Inferior parietal cortex (tissue), 1 donor: ENCODE data around the gene COMMD10.

Source experiments
- DNase-seq: peaks from one replicate; pipeline ENCODE4 v3.0.0-alpha.2; 2016; ENCODE audit errors: extremely low spot score

The COMMD10 gene

GRCh38 chr5:116216246-116216645 is 131.4 kb downstream of the COMMD10 start:
- DNase-seq, result no peak

DNA sequence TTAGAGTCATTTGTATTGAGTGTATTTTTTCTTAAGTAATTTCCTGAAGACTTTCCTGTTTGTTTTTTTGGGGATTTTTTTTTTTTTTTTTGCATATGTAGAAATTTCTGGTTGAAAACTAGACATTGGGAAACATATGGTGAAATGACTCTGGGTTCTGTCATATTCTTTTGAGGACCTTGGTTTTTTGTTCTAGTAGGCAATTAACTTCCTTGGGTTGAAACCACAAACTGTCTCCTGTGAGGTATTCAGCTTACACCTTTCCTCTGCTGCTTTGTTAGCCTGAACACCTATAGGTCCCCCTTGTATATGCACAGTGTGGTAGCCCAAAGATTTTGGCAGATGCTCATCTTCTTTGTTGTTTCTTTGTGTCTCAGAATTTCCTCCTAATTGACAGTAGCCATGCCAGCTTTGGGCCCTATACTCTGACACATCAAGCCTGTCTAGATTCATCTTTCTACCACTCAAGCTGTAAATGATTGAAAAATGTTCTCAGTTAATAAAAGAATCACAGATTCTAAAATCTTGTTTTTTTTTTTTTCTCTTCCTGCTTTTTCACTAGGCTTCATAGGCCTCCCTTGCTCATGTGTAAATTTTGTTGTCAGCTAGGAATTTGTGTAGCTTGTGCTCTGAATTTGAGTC is 140.6 kb downstream of the COMMD10 start:
- no peak for DNase-seq

DNA sequence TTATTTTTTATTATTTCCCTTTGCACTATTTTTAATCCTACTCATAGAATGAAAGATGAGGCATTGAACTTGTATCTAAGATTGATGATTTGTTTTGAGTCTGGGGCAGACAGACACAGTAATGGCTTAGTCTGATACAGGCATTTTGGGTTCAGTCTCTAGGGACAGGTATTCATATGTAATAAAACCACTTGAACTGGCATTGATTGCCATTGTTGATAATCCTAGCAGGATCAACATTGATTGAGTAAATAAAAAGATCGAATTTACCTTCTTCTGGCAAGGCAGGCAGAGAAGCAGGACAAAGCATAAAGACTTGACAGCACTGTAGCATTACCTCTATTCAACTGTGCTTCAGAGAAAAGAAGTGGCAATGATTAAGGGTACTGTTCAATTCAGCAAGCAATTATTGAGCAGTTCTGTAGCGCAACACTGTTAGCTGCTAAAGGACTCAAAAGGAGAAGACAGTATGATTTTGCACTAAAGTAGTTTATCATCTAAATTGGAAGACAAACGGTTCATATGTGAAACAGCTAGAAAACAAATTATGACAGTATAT is 144.4 kb downstream of the COMMD10 start:
- DNase-seq, result no peak

- no peak for DNase-seq
Measured at GRCh38 chr5:116231288-116231687, 146.5 kb downstream of the COMMD10 start.

DNA sequence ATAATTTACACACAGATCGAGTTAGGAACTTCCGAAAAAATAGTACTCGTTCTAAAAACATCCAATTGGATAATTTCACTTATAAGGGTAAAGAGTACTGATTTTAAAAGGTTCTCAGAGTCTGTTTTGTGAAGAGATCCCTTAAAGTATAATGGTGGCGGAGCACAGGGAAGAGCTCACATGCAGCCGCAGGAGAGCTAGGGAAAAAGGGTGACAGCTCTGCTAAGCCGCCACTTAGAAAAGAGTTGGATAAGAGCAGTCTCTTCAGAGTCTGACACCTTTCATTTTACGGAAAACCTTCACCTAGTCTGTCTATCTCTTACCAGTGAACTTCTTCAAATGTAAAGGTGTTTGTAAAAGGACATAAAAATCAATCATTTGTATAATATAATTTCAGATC is 149.9 kb downstream of the COMMD10 start:
- no peak for DNase-seq

DNA sequence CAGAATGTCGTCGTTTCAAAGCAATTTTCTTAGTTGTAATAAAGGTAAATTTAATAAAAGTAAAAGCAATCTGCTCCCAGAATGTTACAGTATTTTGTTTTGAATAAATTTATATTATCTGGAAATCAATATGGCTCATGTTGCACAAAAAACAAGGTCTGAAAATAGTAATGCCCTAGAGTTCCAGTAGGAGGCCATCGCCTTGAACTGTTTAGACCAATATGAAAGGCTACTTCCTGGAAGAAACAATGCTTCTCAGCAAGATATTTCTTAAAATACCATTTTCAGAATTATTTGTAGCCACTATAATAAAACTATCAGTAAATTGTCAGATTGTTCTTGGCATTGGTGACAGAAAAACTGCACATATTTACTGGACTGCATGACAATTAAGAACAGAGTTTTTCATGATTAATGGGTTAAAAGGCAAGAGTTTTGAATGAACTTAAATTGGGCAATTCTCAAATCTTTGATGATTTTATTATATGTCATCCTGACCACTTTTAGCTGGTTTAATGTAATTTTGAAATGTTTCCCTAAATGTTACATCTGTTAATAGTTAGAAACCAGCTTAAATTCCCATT is 153.2 kb downstream of the COMMD10 start:
- no peak for DNase-seq

GRCh38 chr5:116242343-116242742 is 157.5 kb downstream of the COMMD10 start:
- no peak for DNase-seq

DNA sequence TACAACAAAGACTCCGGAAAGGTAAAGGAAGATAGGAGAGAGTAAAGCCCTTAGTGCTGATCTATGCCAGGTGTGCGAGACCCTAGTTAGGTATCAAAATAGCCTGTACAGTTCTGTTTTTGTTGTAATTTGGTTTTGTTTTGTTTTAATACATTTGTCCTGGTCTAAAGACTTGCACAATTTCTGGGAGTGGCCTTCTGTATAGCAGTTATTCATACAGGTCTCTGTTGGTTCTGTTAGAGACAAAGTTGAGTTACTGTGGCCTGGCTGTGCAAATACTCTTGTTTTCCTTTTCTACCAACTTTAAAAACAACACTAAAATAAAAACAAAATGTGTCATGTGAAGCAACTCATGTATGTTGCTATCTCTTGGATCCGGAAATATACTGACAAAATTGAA is 163.6 kb downstream of the COMMD10 start:
- no peak for DNase-seq

DNA sequence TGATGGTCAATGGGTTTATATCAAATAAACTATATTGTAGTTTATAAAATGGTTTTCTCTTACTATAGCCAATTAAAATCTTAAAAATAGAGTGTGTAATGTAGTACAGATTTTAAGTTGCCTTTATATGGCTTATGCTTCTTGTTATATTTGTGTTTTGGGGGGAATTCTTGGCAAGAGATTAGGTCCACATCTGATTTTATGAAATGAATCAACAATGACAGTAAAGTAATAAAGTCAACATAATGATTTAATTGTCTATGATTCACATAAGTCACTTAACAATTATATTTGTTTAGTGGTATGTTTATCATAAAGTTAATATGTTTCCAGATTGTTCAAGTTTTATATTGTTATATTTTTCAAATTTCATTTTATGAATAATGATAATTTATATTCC is 164.8 kb downstream of the COMMD10 start:
- no peak for DNase-seq

- no peak for DNase-seq
Measured at GRCh38 chr5:116256717-116257116, 171.9 kb downstream of the COMMD10 start.

DNA sequence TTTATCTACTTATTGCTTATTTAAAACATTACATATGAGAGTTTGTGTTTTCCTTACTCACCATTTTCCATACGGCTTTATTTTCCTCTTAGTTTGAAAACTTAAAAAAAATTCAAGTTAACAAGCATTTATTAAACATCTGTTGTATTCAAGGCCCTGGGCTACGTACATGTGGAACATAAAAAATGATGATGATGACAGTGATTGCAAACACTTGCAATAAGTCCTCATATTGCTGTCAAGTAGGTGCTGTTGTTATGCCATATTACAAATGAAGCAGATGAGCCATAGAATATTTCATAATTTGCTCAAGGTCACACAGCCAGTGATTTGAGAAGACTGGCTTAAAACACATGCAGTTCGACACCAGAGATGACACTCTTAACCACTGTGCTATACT is 180.6 kb downstream of the COMMD10 start:
- no peak for DNase-seq

- DNase-seq, result no peak
Measured at GRCh38 chr5:116271446-116272025, 186.7 kb downstream of the COMMD10 start.

DNA sequence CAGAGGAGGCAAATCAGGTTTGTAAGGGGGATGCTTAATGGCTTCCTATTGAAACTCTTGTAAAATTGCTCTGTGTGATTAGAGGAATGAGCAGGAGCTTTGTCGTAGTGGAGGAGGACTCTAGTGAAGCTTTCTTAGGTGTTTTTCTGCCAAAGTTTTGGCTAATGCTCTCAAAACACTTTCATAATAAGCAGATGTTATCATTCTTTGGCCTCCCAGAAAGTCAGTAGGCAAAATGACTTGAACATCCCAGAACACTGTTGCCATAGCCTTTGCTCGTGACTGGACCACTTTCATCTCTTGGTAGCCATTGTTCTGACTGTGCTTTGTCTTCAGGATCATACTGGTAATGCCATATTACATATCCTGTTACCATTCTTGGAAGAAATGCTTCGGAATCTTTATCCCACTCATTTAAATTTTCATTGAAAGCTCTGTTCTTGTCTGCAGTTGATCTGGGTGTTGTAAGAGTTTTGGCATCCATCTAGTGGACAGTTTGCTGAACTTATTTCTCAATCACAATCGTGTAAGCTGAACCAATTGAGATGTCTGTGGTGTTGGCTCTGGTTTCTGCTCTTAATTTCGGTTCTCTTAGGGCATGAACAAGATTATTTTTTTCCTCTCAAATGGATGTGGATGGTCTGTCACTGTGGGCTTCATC is 187.6 kb downstream of the COMMD10 start:
- no peak for DNase-seq

- no peak for DNase-seq
Measured at GRCh38 chr5:116273448-116274242, 188.8 kb downstream of the COMMD10 start.

DNA sequence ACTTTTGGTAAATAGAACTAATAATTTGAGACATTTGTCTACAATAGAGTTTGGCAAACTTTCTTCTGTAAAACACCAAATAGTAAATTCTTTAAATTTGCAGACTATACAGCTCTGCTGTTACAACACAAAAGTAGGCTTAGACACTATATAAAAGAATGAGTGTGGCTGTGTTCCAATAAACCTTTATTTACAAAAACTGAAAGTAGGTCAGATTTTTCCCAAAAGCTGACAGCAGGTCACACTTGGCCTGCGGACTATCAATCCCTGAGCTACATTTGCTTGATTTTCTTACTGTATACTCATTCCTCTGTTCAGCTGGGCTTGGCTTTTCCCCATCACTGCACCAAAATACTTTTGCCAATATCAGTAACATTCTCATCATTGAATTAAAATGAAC is 189.4 kb downstream of the COMMD10 start:
- DNase-seq, result no peak

- no peak for DNase-seq
Measured at GRCh38 chr5:116275282-116275681, 190.5 kb downstream of the COMMD10 start.

DNA sequence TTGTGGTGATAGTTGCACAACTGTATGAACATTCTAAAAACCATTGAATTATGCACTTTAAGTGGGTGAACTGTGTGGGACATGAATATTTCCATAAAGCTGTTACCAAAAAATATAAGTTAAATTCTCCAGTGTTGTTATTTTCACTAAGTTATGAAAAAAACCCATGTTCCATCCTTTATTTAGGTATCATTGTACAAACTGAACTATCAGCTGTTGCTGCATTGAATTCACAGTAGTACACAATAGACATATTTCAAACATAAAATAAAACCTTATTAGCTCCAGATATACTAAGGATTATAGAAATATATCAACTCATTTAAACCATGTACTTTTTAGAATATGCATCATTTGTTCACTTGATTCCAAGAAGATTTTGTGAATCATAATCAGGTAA is 192.1 kb downstream of the COMMD10 start:
- DNase-seq, result no peak

DNA sequence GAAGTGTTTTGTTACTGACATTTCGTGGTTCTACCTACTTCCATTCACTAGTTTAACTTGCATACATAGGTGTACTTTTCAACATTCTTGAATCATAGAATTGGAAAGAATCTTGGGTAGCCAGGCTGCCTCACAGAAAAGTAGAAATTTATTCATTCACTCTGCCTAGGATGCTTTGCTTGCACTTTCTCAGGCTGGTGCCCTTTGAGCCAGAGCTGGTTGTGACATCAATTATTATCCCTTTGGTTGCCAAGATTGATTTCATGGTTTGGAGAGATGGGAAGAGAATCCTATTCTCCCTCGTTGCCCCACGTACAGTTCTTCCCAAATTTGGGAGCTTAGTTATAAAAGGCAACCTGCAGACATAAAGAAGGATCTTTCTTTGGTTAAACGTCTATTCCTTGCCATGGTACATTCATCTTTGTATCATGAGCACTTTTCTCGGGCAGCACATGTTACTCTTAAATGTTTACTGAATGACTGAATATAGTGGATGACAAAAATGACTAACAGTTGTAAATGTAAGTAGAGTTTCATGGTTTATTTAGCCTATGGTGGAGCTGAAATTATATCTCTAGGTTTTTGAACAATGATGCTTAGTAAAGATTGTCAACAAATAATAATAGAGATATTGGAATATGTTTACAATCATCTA is 195.5 kb downstream of the COMMD10 start:
- no peak for DNase-seq

GRCh38 chr5:116281309-116281708 is 196.5 kb downstream of the COMMD10 start:
- no peak for DNase-seq

DNA sequence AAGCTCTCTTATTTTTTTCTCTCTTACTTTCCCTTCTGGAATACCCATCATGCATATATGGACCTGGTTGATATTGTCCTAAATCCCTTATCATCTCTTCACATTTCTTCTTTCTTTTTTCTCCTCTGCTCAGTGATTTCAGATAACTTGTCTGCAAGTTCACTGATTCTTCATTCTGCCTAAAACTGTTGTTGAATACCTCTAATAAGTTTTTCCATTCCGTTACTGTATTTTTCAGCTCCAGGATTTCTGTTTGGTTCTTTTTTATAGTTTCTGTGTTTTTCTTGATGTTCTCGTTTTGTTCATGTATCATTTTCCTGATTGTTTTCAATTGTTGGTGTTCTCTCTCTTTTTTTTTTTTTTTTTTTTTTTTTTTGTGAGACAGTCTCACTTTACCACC is 203.7 kb downstream of the COMMD10 start:
- no peak for DNase-seq

DNA sequence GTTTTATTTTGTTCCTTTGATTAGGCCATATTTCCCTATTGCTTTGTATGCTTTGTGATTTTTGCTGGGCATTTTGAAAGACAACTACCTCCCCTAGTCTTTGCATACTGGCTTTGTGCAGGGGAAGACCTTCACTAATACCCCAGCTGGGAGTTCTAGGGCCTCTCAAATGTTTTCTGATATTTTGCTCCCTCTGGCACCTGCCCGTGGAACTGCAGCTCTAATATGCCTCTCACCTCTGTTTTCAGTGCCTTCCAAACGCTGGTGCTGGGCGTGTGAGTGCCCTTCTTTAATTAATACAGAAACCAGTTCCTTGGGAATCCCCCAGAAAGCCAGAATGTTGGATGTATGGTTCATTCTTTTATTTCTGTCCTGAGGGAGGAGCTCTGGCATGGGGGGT is 204.5 kb downstream of the COMMD10 start:
- DNase-seq, result no peak
